Upper lobe of left lung (tissue), 6 donors: Measurements from ENCODE around the gene EFNA5. TPM values are rescaled to one million over a fixed set of nuclear protein-coding genes. Genes with fewer than 3 reads are reported as not detected.
A peak's percentile ranks its signal among the peaks of the same experiment; 100 is the strongest.

Experiments used
- ATAC-seq, 2 donors: fragments of 200-7000 bp; cut with Tn5 transposase; one replicate each; pipeline ENCODE4 v1.9.1; 2022; ENCODE audit warnings: mild to moderate bottlenecking in 2 of 2, moderate library complexity in 2 of 2; ENCODE audit not compliant: low FRiP score in 2 of 2
- DNase-seq, 2 donors: peaks; one replicate each; pipeline ENCODE4 v3.0.0-alpha.2; 2019 to 2020
- H3K27ac ChIP-seq, 4 donors: fragments of 200-600 bp; sonication (generic); one replicate each; pipeline ENCODE4 v1.5.1; 2016 to 2019
- H3K27me3 ChIP-seq, 4 donors: fragments of 200-600 bp; sonication (generic); one replicate each; pipeline ENCODE4 v1.5.1; 2017 to 2019
- H3K36me3 ChIP-seq, 4 donors: fragments of 200-600 bp; sonication (generic); one replicate each; pipeline ENCODE4 v1.5.1; 2016 to 2019
- H3K4me1 ChIP-seq, 4 donors: fragments of 200-600 bp; sonication (generic); one replicate each; pipeline ENCODE4 v1.5.1; 2018 to 2019
- H3K4me3 ChIP-seq, 4 donors: fragments of 200-600 bp; sonication (generic); one replicate each; pipeline ENCODE4 v1.5.1; 2017 to 2019; ENCODE audit warnings: mild to moderate bottlenecking in 2 of 4, moderate library complexity in 1 of 4
- H3K9me3 ChIP-seq, 4 donors: fragments of 200-600 bp; sonication (generic); one replicate each; pipeline ENCODE4 v1.5.1; 2018 to 2019
- CTCF ChIP-seq, 6 experiments: fragments of 450-650 bp in 4 of 6; fragments of 200-600 bp in 2 of 6; sonication (generic) in 2 of 6; IDR thresholded peaks; one replicate each; pipeline ENCODE4 v1.5.1; 2016 to 2019; ENCODE audit warnings: antibody characterized with exemption in 6 of 6
- EP300 ChIP-seq, 4 donors: sonication (generic); formaldehyde crosslinking; IDR thresholded peaks; one replicate each; pipeline ENCODE4 v1.5.1; 2017; ENCODE audit warnings: antibody characterized with exemption in 4 of 4, control low read depth in 2 of 4
- POLR2A ChIP-seq, 4 donors: fragments of 450-650 bp; IDR thresholded peaks; one replicate each; pipeline ENCODE4 v1.5.1; 2016 to 2017; ENCODE audit warnings: antibody characterized with exemption in 4 of 4, mild to moderate bottlenecking in 2 of 4
- POLR2AphosphoS5 ChIP-seq, 2 donors: sonication (generic); formaldehyde crosslinking; IDR thresholded peaks; one replicate each; pipeline ENCODE4 v1.5.1; 2017; ENCODE audit warnings: antibody characterized with exemption in 2 of 2
- WGBS, 2 donors: methylation state at CpG; one replicate each; pipeline ENCODE4 v1.1.5; 2017 to 2018; 5-methylcytosine and 5-hydroxymethylcytosine counted together
- total RNA-seq, 6 donors: library from RNA; depleted of rRNA in 4 of 6; stranded (reverse); fragments of >200 nt in 4 of 6; gene quantifications; one replicate each; pipeline versions ENCODE4 v1.1.0 to v1.2.1, GENCODE V29; 2016 to 2021
- donor health status: DM: no; HTN: no; CAD: no; lungs with moderate emphysema.
- donor health status: DM: no; HTN: yes; CAD: no; lungs with severe emphysema.

Gene EFNA5
- total RNA-seq, 6 donors from 2014 or later: 4.1 to 41.9 (median 7.3) TPM

GRCh38 chr5:107639990-107640389 lies 30.7 kb downstream of the EFNA5 start:
- WGBS, 2 donors: 81 to 85% methylated on average over 3 of the region's 3 CpGs
- no peak for ATAC-seq
- no peak for TF ChIP-seq EP300 (IDR thresholded peaks at IDR 0.05)
- TF ChIP-seq POLR2AphosphoS5 (IDR thresholded peaks at IDR 0.05): no peak
- TF ChIP-seq CTCF (IDR thresholded peaks at IDR 0.05): no peak
- no peak for TF ChIP-seq POLR2A (IDR thresholded peaks at IDR 0.05)

GRCh38 chr5:107636555-107636954 lies 34.2 kb downstream of the EFNA5 start:
- ATAC-seq (no peak), DNase-seq (no peak)
- no peak for TF ChIP-seq POLR2A (IDR thresholded peaks at IDR 0.05)
- TF ChIP-seq EP300 (IDR thresholded peaks at IDR 0.05): no peak
- no peak for TF ChIP-seq POLR2AphosphoS5 (IDR thresholded peaks at IDR 0.05)
- Histone ChIP-seq H3K27me3 (no peaks in the 10 kb centered on the region), H3K4me1 (no peaks in the 10 kb centered on the region), H3K27ac (no peak overlapping the region), H3K9me3 (no peaks in the 10 kb centered on the region), H3K4me3 (no peak overlapping the region), H3K36me3 (no peaks in the 10 kb centered on the region)
- WGBS, 2 donors: 44 to 61% methylated on average over 3 of the region's 3 CpGs

More at GRCh38 chr5:107639990-107640389, 30.7 kb downstream of the EFNA5 start:
- Histone ChIP-seq H3K4me3 (no peak overlapping the region), H3K27me3 (no peaks in the 10 kb centered on the region), H3K36me3 (no peaks in the 10 kb centered on the region), H3K4me1 (no peaks in the 10 kb centered on the region), H3K27ac (no peak overlapping the region), H3K9me3 (no peaks in the 10 kb centered on the region)
- DNase-seq: no peak

- Histone ChIP-seq H3K9me3 (no peaks in the 10 kb centered on the region), H3K27ac (no peak overlapping the region), H3K4me1 (no peaks in the 10 kb centered on the region), H3K4me3 (no peak overlapping the region), H3K27me3 (no peaks in the 10 kb centered on the region), H3K36me3 (no peaks in the 10 kb centered on the region)
- ATAC-seq (no peak), DNase-seq (no peak)
- WGBS, 2 donors: 73 to 79% methylated on average over 4 of the region's 4 CpGs
- TF ChIP-seq EP300 (IDR thresholded peaks at IDR 0.05) (no peak), POLR2A (IDR thresholded peaks at IDR 0.05) (no peak), POLR2AphosphoS5 (IDR thresholded peaks at IDR 0.05) (no peak), CTCF (IDR thresholded peaks at IDR 0.05) (no peak)
Observed at GRCh38 chr5:107636068-107636467, 34.7 kb downstream of the EFNA5 start.

- H3K9me3 ChIP-seq: no peaks in the 10 kb centered on the region
- ATAC-seq (no peak), DNase-seq (no peak)
- H3K27me3 ChIP-seq: no peaks in the 10 kb centered on the region
- TF ChIP-seq POLR2A (IDR thresholded peaks at IDR 0.05): no peak
- no peak for TF ChIP-seq EP300 (IDR thresholded peaks at IDR 0.05)
- no peak for TF ChIP-seq POLR2AphosphoS5 (IDR thresholded peaks at IDR 0.05)
- TF ChIP-seq CTCF (IDR thresholded peaks at IDR 0.05): no peak
- H3K27ac ChIP-seq: no peak overlapping the region
- H3K4me1 ChIP-seq: no peaks in the 10 kb centered on the region
- WGBS, 2 donors: 89 to 90% methylated on average over 7 of the region's 7 CpGs
- H3K4me3 ChIP-seq: no peak overlapping the region
- no peaks in the 10 kb centered on the region for H3K36me3 ChIP-seq
Observed at GRCh38 chr5:107634981-107635848, 35.5 kb downstream of the EFNA5 start.

- no peaks in the 10 kb centered on the region for H3K9me3 ChIP-seq
- H3K27me3 ChIP-seq: no peaks in the 10 kb centered on the region
- 82 to 83% methylated on average over 11 of the region's 11 CpGs for WGBS, 2 donors
- no peaks in the 10 kb centered on the region for H3K4me1 ChIP-seq
- peak in 1 of 2 donors; percentile 59 for DNase-seq
- no peak overlapping the region for H3K4me3 ChIP-seq
- H3K36me3 ChIP-seq: no peaks in the 10 kb centered on the region
- TF ChIP-seq CTCF (IDR thresholded peaks at IDR 0.05) (no peak), POLR2A (IDR thresholded peaks at IDR 0.05) (no peak), POLR2AphosphoS5 (IDR thresholded peaks at IDR 0.05) (no peak), EP300 (IDR thresholded peaks at IDR 0.05) (no peak)
- peak in 1 of 2 donors; percentile 63 for ATAC-seq
- no peak overlapping the region for H3K27ac ChIP-seq
Observed at GRCh38 chr5:107633171-107633901, 37.4 kb downstream of the EFNA5 start.
